NT2/D1 (cell line): ENCODE data around the gene GLP2R.

ENCODE experiments used
- DNase-seq: peaks from one replicate; pipeline ENCODE4 v3.0.0-alpha.2; 2011; ENCODE audit warnings: low read depth, low spot score
- H3K27me3 ChIP-seq: 2 replicates; pipeline ENCODE4 v1.6.0; 2011; ENCODE audit warnings: mild to moderate bottlenecking; ENCODE audit not compliant: insufficient read length, insufficient read depth
- H3K36me3 ChIP-seq: 2 replicates; pipeline ENCODE4 v1.6.1; 2011; ENCODE audit warnings: mild to moderate bottlenecking, low read length, mixed read lengths; ENCODE audit not compliant: insufficient read depth, insufficient read length
- H3K4me1 ChIP-seq: 2 replicates; pipeline ENCODE4 v1.5.1; 2011; ENCODE audit not compliant: insufficient read depth, insufficient read length
- H3K4me3 ChIP-seq: 2 replicates; pipeline ENCODE4 v1.5.1; 2011; ENCODE audit warnings: low read depth; ENCODE audit not compliant: insufficient read length
- H3K9ac ChIP-seq: 2 replicates; pipeline ENCODE4 v1.6.0; 2011; ENCODE audit warnings: low read depth; ENCODE audit not compliant: insufficient read length
- H3K9me3 ChIP-seq: 2 replicates; pipeline ENCODE4 v1.5.1; 2011; ENCODE audit warnings: mild to moderate bottlenecking, low read length; ENCODE audit not compliant: insufficient read depth
- SUZ12 ChIP-seq: IDR thresholded peaks from 2 replicates; pipeline ENCODE4 v1.6.1; 2011; ENCODE audit not compliant: insufficient read length, insufficient read depth; ENCODE audit errors: extremely low read depth
- YY1 ChIP-seq: IDR thresholded peaks from 2 replicates; pipeline ENCODE4 v1.6.1; 2011; ENCODE audit not compliant: insufficient read length, insufficient read depth
- ZNF274 ChIP-seq: IDR thresholded peaks from 2 replicates; pipeline ENCODE4 v1.6.1; 2011; ENCODE audit warnings: mild to moderate bottlenecking, low read depth, low read length

GLP2R gene

GRCh38 chr17:9828296-9829295 is 2.9 kb downstream of the GLP2R start:
- TF ChIP-seq ZNF274 (no peak), YY1 (no peak), SUZ12 (no peak)
- DNase-seq, result no peak

GRCh38 chr17:9829343-9829742 is 3.6 kb downstream of the GLP2R start:
- no peak for DNase-seq
- TF ChIP-seq YY1 (no peak), SUZ12 (no peak), ZNF274 (no peak)
- Histone ChIP-seq H3K9me3 (no peaks in the 10 kb centered on the region; the same call in 1 of the 2 replicates), H3K4me1 (peaks cover 3% of the 10 kb centered on the region), H3K9ac (no peak overlapping the region), H3K27me3 (no peaks in the 10 kb centered on the region), H3K4me3 (no peak overlapping the region), H3K36me3 (no peaks in the 10 kb centered on the region)

More at GRCh38 chr17:9828296-9829295, 2.9 kb downstream of the GLP2R start:
- Histone ChIP-seq H3K27me3 (no peaks in the 10 kb centered on the region), H3K9me3 (no peaks in the 10 kb centered on the region; the same call in 1 of the 2 replicates), H3K36me3 (no peaks in the 10 kb centered on the region), H3K4me1 (peaks cover 3% of the 10 kb centered on the region), H3K9ac (no peak overlapping the region), H3K4me3 (no peak overlapping the region)

GRCh38 chr17:9830711-9831110 is 5.0 kb downstream of the GLP2R start:
- no peaks in the 10 kb centered on the region for H3K36me3 ChIP-seq
- no peak overlapping the region for H3K4me3 ChIP-seq
- H3K9me3 ChIP-seq, result no peaks in the 10 kb centered on the region; the same call in 1 of the 2 replicates
- peaks cover 3% of the 10 kb centered on the region for H3K4me1 ChIP-seq
- no peak overlapping the region for H3K9ac ChIP-seq
- TF ChIP-seq YY1, result no peak
- no peak for TF ChIP-seq SUZ12
- no peak for TF ChIP-seq ZNF274
- no peak for DNase-seq
- no peaks in the 10 kb centered on the region for H3K27me3 ChIP-seq

- no peaks in the 10 kb centered on the region for H3K36me3 ChIP-seq
- no peak overlapping the region for H3K9ac ChIP-seq
- TF ChIP-seq YY1 (no peak), ZNF274 (no peak), SUZ12 (no peak)
- no peaks in the 10 kb centered on the region for H3K27me3 ChIP-seq
- H3K4me3 ChIP-seq, result no peak overlapping the region
- H3K4me1 ChIP-seq, result peaks cover 4% of the 10 kb centered on the region
- DNase-seq, result no peak
- no peaks in the 10 kb centered on the region; the same call in 1 of the 2 replicates for H3K9me3 ChIP-seq
These were observed 8.2 kb downstream of the GLP2R start for GRCh38 chr17:9833922-9834321.

GRCh38 chr17:9837551-9838471 is 12.1 kb downstream of the GLP2R start:
- no peak overlapping the region for H3K4me3 ChIP-seq
- no peaks in the 10 kb centered on the region; the same call in 1 of the 2 replicates for H3K9me3 ChIP-seq
- no peak for DNase-seq
- H3K4me1 ChIP-seq, result peaks cover 7% of the 10 kb centered on the region
- no peaks in the 10 kb centered on the region for H3K27me3 ChIP-seq
- no peaks in the 10 kb centered on the region for H3K36me3 ChIP-seq
- H3K9ac ChIP-seq, result no peak overlapping the region
- TF ChIP-seq YY1 (no peak), SUZ12 (no peak), ZNF274 (no peak)

GRCh38 chr17:9839433-9839832 is 13.7 kb downstream of the GLP2R start:
- Histone ChIP-seq H3K4me1 (peaks cover 7% of the 10 kb centered on the region), H3K27me3 (no peaks in the 10 kb centered on the region), H3K9me3 (no peaks in the 10 kb centered on the region), H3K9ac (no peak overlapping the region), H3K36me3 (no peaks in the 10 kb centered on the region), H3K4me3 (no peak overlapping the region)
- TF ChIP-seq SUZ12, result no peak
- TF ChIP-seq ZNF274, result no peak
- TF ChIP-seq YY1, result no peak
- DNase-seq, result no peak
